NCI-H2196 treated with DMSO at 0.1 percent for 48 hours (cell line): ENCODE results near the gene KIAA0753.
"Not testable (repeated sequence)": the region's sequence is repeated elsewhere in the genome, so short reads cannot be mapped to it uniquely, and the experiment has no call there.

Source experiments
- DNase-seq: peaks from one replicate; lab custom pipeline; 2025; ENCODE audit not compliant: unreplicated experiment; lab: John Stamatoyannopoulos, UW

The KIAA0753 gene

DNA sequence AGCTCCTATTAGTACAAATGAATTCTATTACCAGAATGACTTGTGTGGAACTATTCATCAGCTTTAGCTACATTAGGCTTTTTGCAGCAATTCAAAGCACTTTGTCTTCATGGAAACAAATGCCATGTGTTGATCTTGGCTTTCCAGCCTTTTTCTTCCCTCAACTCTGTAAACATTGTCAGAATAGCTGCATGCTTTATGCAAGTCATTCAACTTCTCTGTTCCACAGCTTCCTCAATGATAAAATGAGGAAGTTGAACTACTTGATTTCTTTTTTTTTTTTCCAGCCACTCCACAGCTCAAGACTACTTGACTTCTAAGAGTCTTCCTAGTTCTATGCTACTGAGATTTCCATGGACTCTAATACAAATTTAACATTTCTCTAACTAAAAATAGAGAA lies 41.1 kb downstream of the KIAA0753 start:
- no peak for DNase-seq

DNA sequence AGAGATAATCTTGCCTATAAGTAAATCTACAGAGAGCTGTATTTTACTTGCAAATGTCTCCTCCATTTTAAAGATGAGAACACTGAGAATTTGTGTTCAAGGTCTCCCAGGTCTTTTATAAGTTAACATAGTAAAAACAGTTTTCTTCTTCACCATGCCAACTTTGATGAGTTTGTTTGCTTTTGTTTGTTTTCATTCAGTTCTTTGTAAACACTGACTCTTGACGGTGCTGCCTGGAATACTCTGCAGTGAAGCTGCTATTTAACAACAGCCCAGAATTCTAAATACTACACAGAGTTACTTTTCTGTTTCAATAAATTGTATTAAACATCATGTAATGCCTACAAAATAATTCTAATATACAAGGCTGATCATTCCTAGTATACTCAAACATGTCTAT lies 42.8 kb downstream of the KIAA0753 start:
- DNase-seq = no peak

DNA sequence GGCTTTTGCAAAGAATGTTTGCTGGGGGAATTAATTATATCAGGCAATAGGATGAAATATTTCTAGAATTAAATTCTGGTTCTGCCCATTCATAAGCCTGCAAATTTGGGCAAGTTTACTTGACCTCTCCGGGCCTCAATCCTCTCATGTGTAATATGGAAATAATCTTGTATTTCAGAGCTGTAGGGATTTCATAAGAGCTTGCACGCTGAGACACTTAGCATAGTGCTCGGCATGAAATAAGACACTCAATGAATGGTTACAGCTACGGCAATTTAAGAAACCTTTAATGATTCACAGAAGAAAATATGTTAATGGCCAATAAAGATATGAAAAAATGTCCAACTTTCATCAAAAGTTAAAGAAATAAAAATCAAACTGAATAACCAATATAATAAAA lies 43.6 kb downstream of the KIAA0753 start:
- no peak for DNase-seq

GRCh38 chr17:6596511-6596910 lies 44.0 kb downstream of the KIAA0753 start:
- DNase-seq = no peak

DNA sequence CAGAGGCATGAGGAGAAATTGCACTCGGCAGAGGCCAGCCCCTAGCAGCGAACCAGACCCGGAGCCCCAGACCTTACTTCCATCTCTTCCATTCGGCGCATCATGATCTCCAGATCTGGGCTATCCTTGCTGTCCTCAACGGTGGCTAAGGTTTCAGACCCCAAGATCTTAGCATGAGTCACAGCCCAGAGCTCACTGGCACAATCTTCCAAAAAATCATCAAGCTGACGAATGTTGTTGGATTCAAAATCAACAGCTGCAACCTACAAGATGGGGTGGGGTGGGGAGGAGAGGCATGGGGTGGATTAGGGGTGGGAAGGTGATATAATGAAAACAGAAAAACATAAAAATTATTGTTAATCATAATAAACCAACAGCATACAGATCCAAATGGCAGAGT lies 44.4 kb downstream of the KIAA0753 start:
- DNase-seq = no peak

GRCh38 chr17:6593371-6593770 lies 47.1 kb downstream of the KIAA0753 start:
- DNase-seq = not testable (repeated sequence)

DNA sequence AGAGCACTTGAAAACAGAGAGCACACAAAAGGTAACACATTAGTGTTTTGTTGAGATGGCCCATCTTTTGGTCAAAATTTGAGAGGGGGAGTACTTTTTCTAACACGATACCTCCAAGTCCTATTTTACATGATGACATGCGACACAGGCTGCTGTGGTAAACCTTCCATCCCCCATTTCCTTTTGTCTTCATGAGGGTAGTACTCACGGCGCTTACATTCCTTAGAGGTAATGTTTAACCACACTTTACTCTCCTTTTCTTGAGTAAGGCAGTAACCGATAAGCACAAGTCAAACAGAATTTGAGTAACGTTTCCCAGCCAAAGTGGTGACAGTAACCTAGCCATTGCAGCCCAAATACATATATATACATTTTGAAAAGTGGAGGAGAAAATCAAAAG lies 48.3 kb downstream of the KIAA0753 start:
- DNase-seq = no peak

DNA sequence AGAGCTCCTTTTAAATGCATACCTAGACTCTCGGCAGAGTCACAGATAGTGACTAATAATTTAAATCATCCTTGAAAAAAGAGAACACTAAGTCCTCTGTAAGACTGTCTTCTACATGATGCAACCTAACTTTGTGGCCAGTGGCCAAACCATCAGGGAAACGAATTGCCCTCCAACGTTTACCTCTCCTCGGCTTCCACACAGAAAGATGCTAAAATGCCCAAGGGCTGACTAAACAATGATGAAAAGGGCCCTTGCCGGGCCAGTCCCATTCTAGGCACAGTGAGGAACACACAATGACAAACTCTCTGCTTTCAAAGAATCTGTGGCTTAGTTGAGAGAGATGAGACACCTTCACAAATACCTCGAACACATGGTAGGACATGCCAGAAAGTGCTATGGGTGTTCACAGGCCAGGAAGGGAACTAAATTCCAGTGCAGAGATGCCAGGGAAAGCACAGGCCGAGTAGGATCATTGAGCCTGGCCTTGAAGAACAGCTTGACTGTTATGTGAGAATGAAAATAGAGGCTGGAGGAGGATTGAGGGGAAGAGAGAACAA lies 48.8 kb downstream of the KIAA0753 start:
- DNase-seq = no peak

GRCh38 chr17:6589266-6589946 lies 51.1 kb downstream of the KIAA0753 start:
- no peak for DNase-seq

DNA sequence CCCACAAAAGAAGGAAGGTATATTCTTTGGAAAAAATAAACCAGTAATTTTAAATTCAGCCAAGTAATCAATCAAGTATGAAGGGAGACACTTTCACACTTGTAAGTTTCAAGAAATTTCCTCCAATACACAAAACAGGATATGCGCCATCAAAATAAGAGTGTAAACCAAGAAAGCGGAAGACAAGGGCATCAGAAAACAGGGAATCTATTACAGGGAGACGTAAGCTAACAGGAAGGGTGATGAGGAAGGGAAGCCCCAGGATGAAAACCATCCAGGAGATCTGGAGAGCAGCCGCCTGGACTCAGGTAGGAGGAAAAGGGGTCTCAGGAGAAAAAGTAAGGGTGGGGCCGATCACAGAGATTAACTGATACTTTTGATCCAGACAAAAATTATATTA lies 52.3 kb downstream of the KIAA0753 start:
- no peak for DNase-seq

DNA sequence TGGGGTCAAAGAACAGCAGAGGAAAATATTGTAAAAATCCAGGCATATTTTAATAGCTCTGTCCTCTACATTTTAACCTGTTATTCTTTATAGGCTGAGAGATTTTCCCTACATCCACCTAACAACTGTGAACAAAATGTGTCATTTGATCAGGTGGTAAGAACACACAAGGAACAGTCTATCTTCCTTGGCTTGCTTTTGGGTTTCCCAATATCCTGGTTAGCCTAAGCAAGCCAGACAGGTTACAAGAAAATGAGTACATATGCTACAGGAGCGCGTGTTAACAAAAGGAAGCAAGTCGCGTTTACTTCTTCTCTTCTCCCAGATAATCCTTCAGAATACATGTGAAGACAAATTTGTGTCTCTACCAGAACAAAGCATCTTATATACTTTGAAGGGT lies 53.2 kb downstream of the KIAA0753 start:
- no peak for DNase-seq

GRCh38 chr17:6583411-6583810 lies 57.1 kb downstream of the KIAA0753 start:
- DNase-seq = no peak

GRCh38 chr17:6580625-6581024 lies 59.9 kb downstream of the KIAA0753 start:
- DNase-seq = no peak

DNA sequence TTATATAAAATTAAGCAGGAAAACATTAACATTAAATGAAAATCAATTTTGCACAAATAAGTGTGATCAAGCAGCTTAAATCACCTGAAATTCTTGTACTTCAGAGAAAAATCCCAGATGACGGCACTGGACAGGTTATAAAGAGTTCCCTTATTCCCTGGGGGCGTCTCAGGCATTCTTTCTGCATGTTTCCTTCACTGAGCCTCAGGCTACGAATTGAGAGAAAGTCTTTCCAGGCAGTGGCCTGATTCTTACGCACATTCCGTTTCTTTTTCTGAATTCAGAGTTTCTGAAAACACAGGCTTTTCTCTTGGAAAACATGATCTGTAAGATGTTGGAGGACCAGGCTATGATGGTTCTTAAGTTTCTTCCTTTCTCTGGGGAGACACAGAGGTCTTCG lies 62.0 kb downstream of the KIAA0753 start:
- no peak for DNase-seq

DNA sequence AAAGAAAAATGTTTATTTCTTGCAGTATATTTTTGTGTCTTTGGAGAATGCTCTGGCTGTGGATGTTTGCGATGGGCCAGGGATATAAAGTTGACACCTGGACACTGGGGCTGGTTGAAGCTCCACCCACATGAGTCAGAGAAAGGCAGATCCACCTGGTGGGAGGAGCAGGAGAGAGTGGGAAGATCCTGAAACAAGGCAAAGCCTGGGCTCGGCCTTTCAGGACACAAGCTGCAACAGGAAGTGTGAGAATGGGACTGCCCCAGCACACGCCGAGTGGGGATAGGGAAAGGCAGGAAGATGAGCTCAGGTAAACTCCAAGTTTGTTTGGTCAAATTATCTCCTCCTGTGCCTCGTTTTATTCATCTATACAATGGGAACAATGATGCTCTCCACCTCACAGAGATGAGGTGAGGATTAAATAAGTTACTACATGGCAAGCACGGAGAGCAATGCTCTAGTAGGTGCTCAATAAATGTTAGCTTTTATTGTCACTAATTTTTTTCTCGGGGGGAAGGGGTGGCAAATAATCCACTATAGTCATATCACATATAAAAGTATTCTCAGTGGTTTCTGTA lies 62.7 kb downstream of the KIAA0753 start:
- DNase-seq = no peak

DNA sequence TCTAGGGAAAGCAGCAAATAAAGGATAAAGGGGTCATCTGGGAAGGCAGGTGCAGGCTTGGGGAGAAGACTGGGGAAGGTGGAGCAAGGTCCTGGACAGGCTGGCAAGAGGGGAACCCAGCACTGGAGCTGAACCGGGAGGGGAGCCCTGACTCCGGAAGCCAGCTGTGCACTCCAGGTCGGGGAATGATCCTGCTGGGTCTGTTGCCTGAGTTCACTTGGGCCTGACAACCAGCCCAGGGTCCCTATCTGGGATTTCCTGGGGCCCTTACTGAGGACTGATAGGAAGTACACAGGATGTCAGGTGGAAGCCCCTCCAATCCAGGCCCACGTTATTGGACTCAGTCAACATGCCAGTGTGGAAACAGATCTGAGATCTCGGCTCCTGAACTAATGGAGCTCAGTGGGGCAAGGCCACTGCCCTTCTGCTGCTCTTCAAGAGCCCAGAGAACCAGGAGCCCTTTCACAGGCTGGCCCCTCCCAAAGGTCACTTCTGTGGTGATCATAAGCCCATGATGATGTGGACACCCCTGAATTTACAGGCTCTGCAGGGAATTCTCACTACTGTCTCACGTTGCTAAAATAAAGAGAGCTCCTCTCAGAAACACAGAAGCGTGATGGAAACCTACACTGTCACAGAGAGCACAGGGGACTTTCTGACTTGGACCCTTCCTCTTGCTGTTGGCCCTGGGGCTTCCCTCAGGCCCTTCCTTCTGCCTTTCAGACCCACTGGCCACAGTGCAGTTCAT lies 64.3 kb downstream of the KIAA0753 start:
- DNase-seq = no peak

- DNase-seq = no peak
These were observed 64.9 kb downstream of the KIAA0753 start for GRCh38 chr17:6575596-6575988.

- DNase-seq = no peak
These were observed 65.6 kb downstream of the KIAA0753 start for GRCh38 chr17:6574687-6575595.

DNA sequence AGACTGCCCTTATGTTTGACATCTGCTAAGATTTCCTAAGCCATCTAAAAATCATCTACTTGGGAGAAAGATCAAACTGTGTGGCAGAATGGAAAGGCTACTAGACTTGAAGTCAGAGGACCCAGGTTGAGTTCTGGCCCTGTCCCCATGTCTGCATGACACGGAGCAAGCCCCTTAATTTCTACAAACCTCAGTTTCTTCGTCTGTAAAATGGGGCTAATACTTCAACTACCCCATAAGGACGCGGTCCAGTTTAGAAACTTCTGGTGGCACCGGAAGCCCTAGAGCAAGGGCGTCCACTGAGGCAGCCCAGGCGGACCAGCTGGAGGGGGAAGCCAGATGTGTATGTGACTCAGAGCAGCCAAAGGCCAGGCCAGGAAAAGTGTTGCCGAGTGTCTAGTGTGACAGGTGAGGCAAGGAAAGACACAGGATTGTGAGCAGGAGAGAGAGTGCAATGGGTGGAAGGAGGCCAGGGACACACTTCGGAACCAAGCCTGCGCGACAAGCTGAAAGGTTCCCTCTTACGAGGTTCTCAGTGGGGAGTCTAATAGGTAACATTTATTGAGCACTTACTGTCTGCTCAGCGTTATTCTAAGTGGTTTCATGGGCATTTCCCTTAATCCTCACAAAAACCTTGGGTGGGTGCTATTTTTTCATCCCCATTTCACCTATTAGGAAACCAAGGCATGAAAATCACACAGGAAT lies 66.4 kb downstream of the KIAA0753 start:
- DNase-seq = no peak

GRCh38 chr17:6573495-6573894 lies 67.0 kb downstream of the KIAA0753 start:
- DNase-seq = not testable (repeated sequence)
